Measurements from ENCODE around the gene RNF2. TPM values are rescaled to one million over a fixed set of nuclear protein-coding genes. Genes with fewer than 3 reads are reported as not detected.
"Not testable (repeated sequence)": the region's sequence is repeated elsewhere in the genome, so short reads cannot be mapped to it uniquely, and the experiment has no call there.

RNF2 gene
- total RNA-seq, 4 donors from 2014 or later, result 11.9 to 15.3 (median 13.0) TPM

DNA sequence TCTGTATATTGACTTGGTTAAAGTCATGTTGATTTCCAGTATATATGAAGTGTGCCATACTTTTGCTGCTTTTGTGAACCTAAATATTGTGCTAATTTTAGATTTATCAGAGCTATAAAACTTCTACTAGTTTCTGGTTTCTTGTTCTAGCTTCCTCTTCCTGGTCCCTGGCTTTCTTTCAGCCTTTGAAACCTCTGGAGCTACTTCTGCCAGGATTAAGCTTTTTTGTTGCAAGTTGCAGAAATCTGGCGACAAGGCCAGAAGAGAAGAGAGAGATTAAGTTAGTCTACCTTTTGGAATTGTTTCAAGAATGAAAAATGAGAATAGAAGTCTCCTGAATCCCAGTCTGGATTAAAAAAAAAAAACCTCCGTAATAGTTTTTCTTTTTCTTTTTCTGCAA lies 13.5 kb downstream of the RNF2 start:
- 17 to 41% methylated on average over 2 of the region's 2 CpGs for WGBS, 2 donors
- H3K27me3 ChIP-seq, result no peaks in the 10 kb centered on the region
- DNase-seq, result no peak
- peaks cover 0 to 34% (median 0%) of the 10 kb centered on the region in 3 donors for H3K4me1 ChIP-seq
- H3K36me3 ChIP-seq, result no peaks in the 10 kb centered on the region
- H3K27ac ChIP-seq, result no peak overlapping the region
- TF ChIP-seq POLR2A (IDR thresholded peaks at IDR 0.05) (no peak), CTCF (IDR thresholded peaks at IDR 0.05) (no peak)
- intact Hi-C loops (cut with DNase I), result no loop called here
- no peak overlapping the region for H3K4me3 ChIP-seq
- no peaks in the 10 kb centered on the region for H3K9me3 ChIP-seq

- no peaks in the 10 kb centered on the region for H3K27me3 ChIP-seq
- H3K4me3 ChIP-seq, result no peak overlapping the region
- DNase-seq, result no peak
- H3K9me3 ChIP-seq, result no peaks in the 10 kb centered on the region
- H3K27ac ChIP-seq, result no peak overlapping the region
- TF ChIP-seq POLR2A (IDR thresholded peaks at IDR 0.05) (no peak), CTCF (IDR thresholded peaks at IDR 0.05) (no peak)
- H3K36me3 ChIP-seq, result no peaks in the 10 kb centered on the region
- 87 to 95% methylated on average over 2 of the region's 2 CpGs for WGBS, 2 donors
- intact Hi-C loops (cut with DNase I), result no loop called here
- peaks cover 0 to 34% (median 0%) of the 10 kb centered on the region in 3 donors for H3K4me1 ChIP-seq
These were observed 14.7 kb downstream of the RNF2 start for GRCh38 chr1:185059950-185060571.

GRCh38 chr1:185062710-185063370 lies 17.5 kb downstream of the RNF2 start:
- Histone ChIP-seq H3K27ac (no peak overlapping the region), H3K36me3 (peaks cover 0 to 8% (median 0%) of the 10 kb centered on the region in 3 donors), H3K4me1 (peaks cover 0 to 35% (median 0%) of the 10 kb centered on the region in 3 donors), H3K27me3 (no peaks in the 10 kb centered on the region), H3K9me3 (no peaks in the 10 kb centered on the region), H3K4me3 (no peak overlapping the region)
- DNase-seq, result no peak
- WGBS, 2 donors, result 45 to 78% methylated on average over 1 of the region's 1 CpG
- intact Hi-C loops (cut with DNase I), result no loop called here
- TF ChIP-seq CTCF (IDR thresholded peaks at IDR 0.05), result no peak
- no peak for TF ChIP-seq POLR2A (IDR thresholded peaks at IDR 0.05)

DNA sequence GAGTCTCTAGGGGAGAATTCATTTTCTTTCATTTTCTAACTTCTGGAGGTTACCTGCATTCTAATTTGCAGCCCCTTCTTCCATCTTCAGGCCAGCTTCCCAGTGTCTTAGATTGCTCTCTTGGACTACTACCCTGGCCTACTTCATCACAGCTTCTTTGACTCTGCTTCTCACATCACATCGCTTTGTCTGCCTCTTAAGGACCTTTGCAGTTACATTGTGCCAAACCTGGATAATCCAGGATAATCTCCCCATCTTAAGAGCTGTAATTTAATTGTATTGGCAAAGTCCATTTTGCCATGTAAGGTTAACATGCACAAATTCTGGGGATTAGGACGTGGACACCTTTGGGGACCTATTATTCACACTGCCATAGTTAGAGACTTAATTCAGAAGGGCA lies 18.4 kb downstream of the RNF2 start:
- intact Hi-C loops (cut with DNase I), result no loop called here
- H3K36me3 ChIP-seq, result peaks cover 0 to 8% (median 0%) of the 10 kb centered on the region in 3 donors
- WGBS, 2 donors, result 88 to 93% methylated on average over 2 of the region's 2 CpGs
- H3K4me3 ChIP-seq, result no peak overlapping the region
- peaks cover 0 to 39% (median 5%) of the 10 kb centered on the region in 3 donors for H3K4me1 ChIP-seq
- no peak overlapping the region for H3K27ac ChIP-seq
- TF ChIP-seq POLR2A (IDR thresholded peaks at IDR 0.05) (no peak), CTCF (IDR thresholded peaks at IDR 0.05) (no peak)
- no peaks in the 10 kb centered on the region for H3K27me3 ChIP-seq
- no peak for DNase-seq
- H3K9me3 ChIP-seq, result no peaks in the 10 kb centered on the region

DNA sequence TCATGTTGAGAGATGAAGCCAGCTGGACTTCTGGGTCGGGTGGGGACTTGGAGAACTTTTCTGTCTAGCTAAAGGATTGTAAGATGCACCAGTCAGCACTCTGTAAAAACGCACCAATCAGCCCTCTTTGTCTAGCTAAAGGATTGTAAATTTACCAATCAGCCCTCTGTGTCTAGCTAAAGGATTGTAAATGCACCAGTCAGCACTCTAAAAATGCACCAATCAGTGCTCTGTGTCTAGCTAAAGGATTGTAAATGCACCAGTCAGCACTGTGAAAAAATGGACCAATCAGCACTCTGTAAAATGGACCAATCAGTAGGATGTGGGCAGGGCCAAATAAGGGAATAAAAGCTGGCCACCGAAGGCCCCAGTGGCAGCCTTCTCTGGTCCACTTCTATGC lies 19.6 kb downstream of the RNF2 start:
- 94% methylated on average over 2 to 3 of the region's 3 CpGs for WGBS, 2 donors
- DNase-seq, result not testable (repeated sequence)

More for the DNA sequence above, 19.6 kb downstream of the RNF2 start:
- H3K27me3 ChIP-seq; H3K9me3 ChIP-seq; H3K36me3 ChIP-seq; H3K27ac ChIP-seq; H3K4me3 ChIP-seq; intact Hi-C loops (cut with DNase I): not testable (repeated sequence)
- peaks cover 0 to 38% (median 5%) of the 10 kb centered on the region in 3 donors for H3K4me1 ChIP-seq

Measured in esophagus squamous epithelium (tissue), 5 donors.